Lung microvascular endothelial cell (primary cell): ENCODE measurements around the gene WNK2. TPM values are rescaled to one million over a fixed set of nuclear protein-coding genes. Genes with fewer than 3 reads are reported as not detected.

ENCODE experiments used
- DNase-seq, 2 donors: peaks; one replicate each; pipeline versions ENCODE4 v3.0.0 to v3.0.0-alpha.2; 2010; ENCODE audit warnings: low read depth in 2 of 2
- total RNA-seq: library from RNA; depleted of rRNA; stranded (reverse); fragments of >200 nt; gene quantifications from 2 replicates; pipeline ENCODE4 v1.2.1, GENCODE V29; 2014

WNK2 gene
- total RNA-seq, 1 donor from 2014 or later: not detected

DNA sequence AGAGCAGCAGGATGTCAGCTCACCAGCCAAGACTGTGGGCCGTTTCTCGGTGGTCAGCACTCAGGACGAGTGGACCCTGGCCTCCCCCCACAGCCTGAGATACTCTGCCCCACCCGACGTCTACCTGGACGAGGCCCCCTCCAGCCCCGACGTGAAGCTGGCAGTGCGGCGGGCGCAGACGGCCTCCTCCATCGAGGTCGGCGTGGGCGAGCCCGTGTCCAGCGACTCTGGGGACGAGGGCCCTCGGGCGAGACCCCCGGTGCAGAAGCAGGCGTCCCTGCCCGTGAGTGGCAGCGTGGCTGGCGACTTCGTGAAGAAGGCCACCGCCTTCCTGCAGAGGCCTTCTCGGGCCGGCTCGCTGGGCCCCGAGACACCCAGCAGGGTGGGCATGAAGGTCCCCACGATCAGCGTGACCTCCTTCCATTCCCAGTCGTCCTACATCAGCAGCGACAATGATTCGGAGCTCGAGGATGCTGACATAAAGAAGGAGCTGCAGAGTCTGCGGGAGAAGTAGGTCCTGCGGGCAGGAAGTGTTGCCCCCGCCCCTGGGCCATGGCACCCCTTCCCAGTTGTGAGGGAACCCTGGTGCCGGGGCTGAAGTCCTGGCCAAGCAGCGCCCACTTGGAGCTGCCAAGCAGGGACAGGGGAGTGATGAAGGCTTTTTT lies 108.9 kb downstream of the WNK2 start:
- DNase-seq: no peak

GRCh38 chr9:93294011-93294410 lies 110.1 kb downstream of the WNK2 start:
- DNase-seq: no peak

DNA sequence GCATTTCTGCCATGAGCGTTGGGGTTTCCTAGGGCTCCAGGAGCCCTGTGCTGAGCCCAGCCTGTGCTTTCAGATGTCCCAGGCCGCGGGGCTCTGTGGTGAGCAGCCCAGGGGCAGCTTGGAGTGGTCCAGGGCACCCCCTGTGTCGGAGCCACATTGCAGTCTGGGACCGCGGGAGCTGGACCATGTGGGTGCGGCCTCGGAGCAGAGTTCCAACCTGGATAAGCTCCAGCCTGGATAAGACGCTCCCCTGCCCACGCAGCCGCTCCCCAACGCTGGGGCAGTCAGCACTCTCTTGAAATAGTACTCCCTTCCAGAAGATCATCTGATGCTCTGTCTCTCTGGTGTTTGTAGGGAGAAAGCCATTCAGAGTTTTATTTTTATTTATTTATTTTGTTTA lies 111.1 kb downstream of the WNK2 start:
- DNase-seq: no peak

GRCh38 chr9:93295456-93296076 lies 111.6 kb downstream of the WNK2 start:
- DNase-seq: no peak

GRCh38 chr9:93296889-93297480 lies 113.0 kb downstream of the WNK2 start:
- DNase-seq: no peak

- no peak for DNase-seq
Observed at GRCh38 chr9:93297659-93298497, 113.9 kb downstream of the WNK2 start.

GRCh38 chr9:93298498-93299417 lies 114.8 kb downstream of the WNK2 start:
- no peak for DNase-seq

DNA sequence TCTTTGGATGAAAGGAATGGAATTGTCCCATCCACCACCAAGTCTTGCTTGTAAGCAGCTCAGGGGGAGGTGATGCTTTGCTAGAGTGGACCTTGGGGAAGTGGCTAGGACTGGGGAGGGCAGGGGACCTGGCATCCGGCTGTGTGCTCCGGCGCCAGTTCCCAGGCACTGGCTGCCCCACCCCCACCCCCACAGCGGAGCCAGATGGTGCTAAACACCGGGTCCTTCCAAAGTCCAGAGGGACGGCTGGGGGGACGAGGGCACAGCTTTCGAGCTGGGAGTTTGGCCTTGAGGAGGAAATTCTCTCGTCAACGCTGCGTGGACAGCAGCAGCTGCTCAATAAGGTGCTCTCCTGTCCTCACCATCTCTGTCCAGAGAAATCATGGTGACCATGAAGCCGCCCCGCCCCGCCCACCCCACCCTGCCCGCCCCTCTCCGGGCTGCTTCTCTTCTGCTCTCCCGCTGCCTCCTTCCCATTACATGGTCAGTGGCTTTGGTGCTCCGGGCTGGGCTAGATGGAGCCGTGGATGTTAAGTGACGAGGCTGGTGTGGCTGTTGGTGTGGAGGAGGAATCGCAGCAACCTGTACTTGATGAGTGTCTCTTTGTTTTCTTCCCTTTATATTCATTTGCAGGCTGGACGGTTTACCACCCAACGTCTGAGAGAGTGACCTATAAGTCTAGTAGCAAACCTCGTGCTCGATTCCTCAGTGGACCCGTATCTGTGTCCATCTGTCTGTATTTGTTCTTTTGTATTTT lies 115.7 kb downstream of the WNK2 start:
- DNase-seq: no peak

DNA sequence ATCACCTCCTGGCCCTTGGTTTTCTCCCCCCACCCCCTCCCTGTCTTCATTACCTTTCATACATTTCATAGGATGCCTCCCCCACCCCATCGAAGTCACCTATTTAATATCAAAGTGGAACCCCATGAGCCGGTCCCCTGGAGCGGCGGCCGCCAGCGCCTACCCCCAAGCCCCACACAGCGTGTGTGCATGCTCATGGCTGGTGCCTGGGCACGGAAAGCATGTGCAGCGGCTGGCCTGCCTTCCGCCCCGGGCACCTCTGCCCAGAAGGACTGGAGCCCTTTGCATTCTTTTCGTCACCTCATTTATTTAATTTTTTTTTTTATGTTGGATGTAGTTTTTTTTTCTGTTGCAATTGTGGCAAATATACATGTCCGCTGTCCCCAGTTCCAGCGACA lies 116.2 kb downstream of the WNK2 start:
- no peak for DNase-seq

DNA sequence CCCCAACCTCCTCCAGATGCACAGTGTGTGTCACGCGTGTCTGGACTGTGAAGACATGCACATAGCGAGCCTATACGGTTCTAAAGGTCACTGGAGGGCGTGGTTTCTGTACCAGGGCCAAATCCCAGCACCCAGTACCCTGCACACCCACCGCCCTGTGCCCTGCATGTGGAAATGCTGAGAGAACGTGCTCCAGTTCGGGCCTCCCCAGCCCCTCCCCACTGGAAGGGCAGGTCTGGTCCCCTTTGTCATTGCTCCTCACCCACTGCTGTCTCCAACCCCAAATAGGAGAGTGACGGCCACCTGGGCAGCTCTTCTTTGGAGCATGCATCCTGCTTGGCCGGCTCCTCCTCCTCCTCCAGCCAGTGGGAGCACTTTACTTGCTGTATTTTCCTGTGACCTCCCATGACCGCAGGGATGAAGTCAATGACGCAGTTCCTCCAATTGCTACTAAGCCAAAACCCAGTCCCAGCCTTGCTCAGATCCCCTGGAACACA lies 116.7 kb downstream of the WNK2 start:
- DNase-seq: no peak

GRCh38 chr9:93301291-93301811 lies 117.4 kb downstream of the WNK2 start:
- no peak for DNase-seq

- DNase-seq: no peak
Observed at GRCh38 chr9:93301911-93302541, 118.1 kb downstream of the WNK2 start.

GRCh38 chr9:93302586-93303257 lies 118.8 kb downstream of the WNK2 start:
- DNase-seq: peak; percentile 76 to 82

DNA sequence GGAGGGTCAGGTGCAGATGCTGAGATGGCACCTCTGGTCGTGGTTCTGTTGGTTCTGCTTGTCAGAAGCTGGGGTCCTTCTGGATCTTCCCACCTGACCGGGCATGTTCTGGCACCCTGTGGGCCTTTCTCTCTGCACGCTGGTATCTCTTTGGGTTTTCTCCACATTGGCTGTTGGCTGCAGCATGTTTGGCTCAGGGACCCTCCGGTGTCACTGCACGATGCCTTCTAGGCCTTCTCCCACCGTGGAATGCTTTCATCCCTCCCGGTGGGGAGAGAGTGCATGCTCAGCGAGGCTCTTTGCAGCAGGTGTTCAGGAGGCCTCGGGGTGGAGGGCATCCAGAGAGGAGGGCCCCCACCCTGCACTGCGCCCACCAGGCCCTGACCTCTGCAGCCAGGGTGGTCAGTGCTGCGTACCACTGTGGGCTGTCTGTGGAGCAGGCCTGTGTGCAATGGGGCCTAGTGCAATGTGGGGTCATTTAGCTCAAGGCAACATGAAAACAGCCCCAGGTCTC lies 119.4 kb downstream of the WNK2 start:
- no peak for DNase-seq

DNA sequence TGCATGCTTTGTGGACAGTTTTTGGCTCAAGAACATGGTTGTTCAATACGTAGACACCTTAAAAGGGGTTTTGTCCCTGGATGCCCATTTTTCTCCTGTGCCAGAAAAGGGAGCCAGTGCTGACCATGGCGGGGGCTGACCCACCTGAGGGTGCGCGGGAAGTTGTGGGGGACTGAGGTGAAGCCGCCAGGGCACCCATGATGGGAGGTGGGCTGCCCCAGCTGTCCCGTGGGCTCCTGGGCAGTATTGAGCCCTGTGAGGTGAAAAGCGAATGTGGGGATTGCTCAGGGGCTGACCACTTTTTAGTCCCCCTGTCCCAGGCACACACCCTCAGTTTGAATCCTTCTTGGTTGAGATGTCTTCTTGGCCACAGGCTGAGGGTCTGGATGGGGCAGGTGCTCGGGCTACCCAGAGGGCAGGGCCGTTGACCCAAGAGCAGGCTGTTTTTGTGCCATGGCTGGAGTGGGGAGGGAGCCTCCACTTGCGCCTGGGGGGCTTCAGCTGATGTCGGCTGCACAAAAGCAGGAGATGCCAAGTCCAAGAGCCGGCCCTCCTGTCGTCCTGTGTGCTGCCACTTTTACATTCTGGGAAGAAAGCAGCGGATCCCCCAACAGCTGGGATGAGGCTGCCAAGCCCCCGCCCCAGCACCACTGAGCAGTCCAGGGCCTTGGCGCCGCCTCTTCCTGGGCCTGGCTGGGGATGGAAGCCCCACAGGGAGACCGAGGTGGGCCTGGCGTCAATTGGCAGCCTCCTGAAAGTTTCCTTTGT lies 120.1 kb downstream of the WNK2 start:
- no peak for DNase-seq

- DNase-seq: peak; percentile 48 to 76
Observed at GRCh38 chr9:93304574-93305496, 120.9 kb downstream of the WNK2 start.
